Activated effector memory CD4-positive, alpha-beta T cell treated with Interleukin-2 at 50 U/mL for 16 hours (primary cell): ENCODE results near the gene ZNF14.
"Not testable (repeated sequence)": the region's sequence is repeated elsewhere in the genome, so short reads cannot be mapped to it uniquely, and the experiment has no call there.

Experiments
- DNase-seq: peaks from one replicate; pipeline ENCODE4 v3.0.0-alpha.2; 2020

The ZNF14 gene

GRCh38 chr19:19732579-19733501 lies at the start of gene ZNF14:
TSS of gene ZNF14 (minus strand) at chr19:19733112. CDS start at chr19:19732958, 154 bp downstream.
- peak; percentile 86 for DNase-seq

- DNase-seq: not testable (repeated sequence)
Measured at GRCh38 chr19:19781791-19782190, 48.9 kb upstream of the ZNF14 start.

- DNase-seq: no peak
Measured at GRCh38 chr19:19778666-19779065, 45.8 kb upstream of the ZNF14 start.

- no peak for DNase-seq
Measured at GRCh38 chr19:19777692-19778091, 44.8 kb upstream of the ZNF14 start.

- peak; percentile 88 for DNase-seq
Measured at GRCh38 chr19:19776206-19777008, 43.5 kb upstream of the ZNF14 start.

- no peak for DNase-seq
Measured at GRCh38 chr19:19775891-19776205, 42.9 kb upstream of the ZNF14 start.

- DNase-seq: no peak
Measured at GRCh38 chr19:19774354-19775033, 41.6 kb upstream of the ZNF14 start.

GRCh38 chr19:19771963-19772362 lies 39.1 kb upstream of the ZNF14 start:
- DNase-seq: not testable (repeated sequence)

GRCh38 chr19:19769971-19770370 lies 37.1 kb upstream of the ZNF14 start:
- DNase-seq: not testable (repeated sequence)

GRCh38 chr19:19758164-19758563 lies 25.3 kb upstream of the ZNF14 start:
- no peak for DNase-seq

GRCh38 chr19:19752760-19753403 lies 20.0 kb upstream of the ZNF14 start:
- no peak for DNase-seq

- DNase-seq: no peak
Measured at GRCh38 chr19:19751846-19752245, 18.9 kb upstream of the ZNF14 start.

GRCh38 chr19:19750842-19751790 lies 18.2 kb upstream of the ZNF14 start:
- DNase-seq: no peak

- DNase-seq: no peak
Measured at GRCh38 chr19:19749908-19750841, 17.3 kb upstream of the ZNF14 start.

- no peak for DNase-seq
Measured at GRCh38 chr19:19749117-19749907, 16.4 kb upstream of the ZNF14 start.

GRCh38 chr19:19748249-19748938 lies 15.5 kb upstream of the ZNF14 start:
- no peak for DNase-seq

- DNase-seq: no peak
Measured at GRCh38 chr19:19747357-19748220, 14.7 kb upstream of the ZNF14 start.
